Nucleus accumbens (tissue), 56 donors: ENCODE data around the gene TYMP.
"Not testable (repeated sequence)": the region's sequence is repeated elsewhere in the genome, so short reads cannot be mapped to it uniquely, and the experiment has no call there.

Experiments used
- DNase-seq, 56 donors: peaks; one replicate each; lab custom pipeline; 2025; lab: John Stamatoyannopoulos, UW

The TYMP gene

DNA sequence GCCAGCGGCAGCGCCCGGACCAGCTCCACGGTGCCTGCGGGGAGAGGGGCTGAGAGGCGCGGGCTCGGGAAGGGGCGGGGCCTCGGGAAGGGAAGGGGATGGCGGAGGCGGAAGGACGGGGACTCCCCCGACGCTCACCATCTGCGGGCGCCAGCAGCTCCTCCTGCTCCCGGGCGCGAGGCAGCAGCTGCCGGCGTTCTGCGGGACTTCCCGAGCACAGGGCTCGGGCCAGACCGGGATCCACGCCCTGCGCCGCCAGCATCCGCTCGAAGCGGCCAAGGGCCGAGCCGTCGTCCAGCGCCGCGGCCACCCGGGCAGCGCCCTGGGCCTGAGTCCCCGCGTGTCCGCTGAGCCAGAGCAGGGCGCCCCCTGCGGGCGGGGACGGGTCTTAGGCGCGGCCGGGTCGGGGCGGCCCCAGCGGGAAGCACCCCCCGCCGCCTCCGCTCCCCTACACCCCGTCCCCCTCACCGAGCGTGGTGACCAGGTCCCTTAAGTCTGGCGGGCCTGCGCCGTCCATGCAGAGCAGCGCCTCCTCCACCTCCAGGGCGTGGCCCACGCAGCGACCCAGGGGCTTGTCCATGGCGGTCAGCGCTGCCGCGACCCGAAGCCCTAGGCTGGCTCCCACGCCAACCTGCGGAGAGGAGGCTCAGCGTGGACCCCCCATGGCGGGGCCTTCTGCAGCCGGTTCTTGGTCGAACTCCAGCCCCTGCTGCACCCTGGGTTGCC, 3.5 kb downstream of the TYMP start:
- DNase-seq = peak in 38 of 56 donors; percentile 20 to 78 (median 65)

DNA sequence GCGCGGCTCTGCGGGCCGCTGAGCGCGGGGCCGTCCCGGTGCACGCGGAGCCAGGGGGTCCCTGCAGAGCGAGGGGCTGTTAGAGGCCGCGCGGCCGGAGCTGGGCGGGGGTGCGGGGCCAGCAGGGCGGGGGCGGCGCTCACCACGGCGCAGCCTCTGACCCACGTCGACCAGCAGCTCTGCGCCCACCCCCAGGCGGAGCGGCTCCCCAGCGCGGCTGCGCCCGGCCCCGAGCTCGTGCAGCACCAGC, 4.0 kb downstream of the TYMP start:
- peak in 16 of 56 donors; percentile 60 to 89 (median 68) for DNase-seq

DNA sequence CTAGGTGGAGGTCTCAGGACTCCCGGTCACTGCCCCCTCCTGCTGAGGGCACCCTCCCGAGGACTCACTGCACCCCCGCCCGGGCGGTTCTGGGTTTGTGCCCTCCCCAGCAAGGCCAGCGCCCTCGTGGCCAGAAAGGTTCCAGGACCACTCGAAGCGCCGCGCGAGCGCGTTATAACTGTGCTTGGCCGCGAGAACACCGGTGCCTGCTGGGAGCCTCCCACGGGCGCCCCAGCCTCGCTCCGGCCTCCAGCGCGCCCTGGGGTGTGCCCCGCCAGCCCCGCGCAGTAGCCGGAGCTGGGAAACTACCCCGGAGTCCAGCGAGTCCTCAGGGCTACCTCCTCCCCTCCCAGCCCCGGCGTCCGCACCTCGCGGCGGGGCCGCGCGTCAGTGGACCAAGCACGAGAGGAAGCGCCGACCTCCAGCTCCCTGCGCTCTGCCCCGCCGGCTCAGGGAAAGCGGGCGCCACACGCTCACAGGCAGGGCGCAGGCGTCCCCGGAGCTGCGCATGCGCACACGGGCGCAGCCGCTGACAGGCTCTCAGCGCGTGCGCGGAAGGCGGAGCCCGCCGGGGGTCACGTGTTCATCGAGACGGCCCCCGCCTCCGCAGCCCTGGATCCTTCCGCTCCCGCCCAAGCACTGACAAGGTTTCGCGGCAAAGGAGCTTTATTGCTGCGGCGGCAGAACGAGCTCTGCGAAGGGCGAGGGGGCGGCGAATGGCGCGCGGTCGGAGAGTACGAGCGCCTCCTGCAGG, 4.5 kb downstream of the TYMP start, which contains the start of gene SCO2:
Gene SCO2, minus strand, starts transcription at position 495 of the 754 bp plus-strand sequence. CDS start 1,187 bp downstream, outside the sequence.
- DNase-seq = peak; percentile 36 to 96 (median 89)

DNA sequence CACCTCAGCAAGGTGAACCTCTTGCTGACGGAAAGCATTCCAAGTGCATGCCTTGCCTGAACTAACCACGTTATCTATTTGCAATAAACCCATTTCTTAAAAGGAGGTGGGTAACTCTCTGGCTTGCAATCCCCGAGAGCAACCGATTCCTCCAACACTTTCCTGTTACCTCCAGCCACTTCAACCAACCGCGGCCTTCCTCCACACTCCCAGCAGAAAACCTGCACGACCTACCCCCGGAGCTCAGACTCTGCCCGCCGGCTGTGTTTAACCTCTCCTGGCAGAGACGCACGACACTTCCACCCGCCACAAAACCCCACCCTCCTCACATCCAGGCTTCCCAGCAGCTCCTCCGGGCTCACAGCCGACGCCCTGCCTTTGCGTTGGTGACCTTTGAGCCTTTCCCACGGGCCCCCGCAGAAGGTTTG, 5.1 kb downstream of the TYMP start:
- DNase-seq = no peak

DNA sequence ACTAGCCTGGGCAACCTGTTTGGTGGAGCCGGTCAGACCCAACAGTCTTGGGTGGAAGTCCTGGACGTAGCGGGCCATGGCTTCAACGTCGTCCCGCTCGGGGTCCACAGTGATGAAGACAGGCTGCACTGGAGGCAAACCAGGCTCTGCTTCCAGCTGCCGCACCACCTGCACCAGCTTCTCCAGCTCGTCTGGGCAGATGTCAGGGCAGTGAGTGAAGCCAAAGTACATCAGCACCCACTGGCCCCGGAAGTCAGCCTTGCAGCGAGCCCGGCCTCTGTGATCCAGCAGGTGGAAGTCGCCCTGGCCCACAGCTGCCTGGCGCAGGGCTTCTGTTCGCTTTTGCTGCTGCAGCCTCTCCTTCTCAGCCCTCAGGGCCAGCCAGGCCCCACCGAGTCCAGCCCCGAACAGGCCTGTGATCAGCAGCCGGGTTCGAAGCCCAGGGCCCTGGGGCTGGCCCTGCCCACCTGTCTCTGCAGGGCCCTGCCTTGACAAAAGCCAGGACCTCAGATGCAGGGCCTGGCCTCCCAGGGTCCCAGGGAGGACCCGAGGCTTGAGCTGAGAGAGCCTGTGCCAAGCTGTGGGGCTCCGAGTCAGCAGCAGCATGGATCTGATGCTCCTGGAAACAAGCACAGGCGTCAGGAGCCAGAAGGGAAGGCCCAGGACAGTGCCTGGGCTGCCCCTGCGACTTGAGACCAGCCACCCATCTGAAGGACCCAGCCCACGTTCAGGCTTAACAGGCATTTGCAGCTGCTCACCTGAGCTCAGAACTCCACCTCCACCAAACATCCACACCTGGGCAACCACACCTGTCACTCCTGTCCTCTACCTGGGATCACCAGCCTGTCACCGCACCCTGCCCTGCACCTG, 5.8 kb downstream of the TYMP start:
- DNase-seq = no peak

DNA sequence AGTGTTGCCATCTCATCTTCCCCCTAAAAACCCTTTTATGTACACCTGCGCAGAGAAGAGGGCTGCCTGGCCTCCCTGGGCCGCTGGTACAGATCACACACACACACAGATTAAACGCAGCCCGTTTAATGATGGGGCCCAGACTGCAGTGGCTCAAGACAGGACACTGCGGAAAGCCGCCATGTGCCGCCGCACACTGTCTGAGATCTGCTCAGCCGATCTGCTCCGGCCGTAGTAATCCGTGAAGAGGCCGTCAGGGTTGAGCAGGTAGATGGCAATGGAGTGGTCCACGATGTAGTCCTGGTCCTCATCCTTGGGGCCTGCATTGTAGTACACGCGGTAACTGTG, 6.4 kb downstream of the TYMP start:
- DNase-seq = no peak

DNA sequence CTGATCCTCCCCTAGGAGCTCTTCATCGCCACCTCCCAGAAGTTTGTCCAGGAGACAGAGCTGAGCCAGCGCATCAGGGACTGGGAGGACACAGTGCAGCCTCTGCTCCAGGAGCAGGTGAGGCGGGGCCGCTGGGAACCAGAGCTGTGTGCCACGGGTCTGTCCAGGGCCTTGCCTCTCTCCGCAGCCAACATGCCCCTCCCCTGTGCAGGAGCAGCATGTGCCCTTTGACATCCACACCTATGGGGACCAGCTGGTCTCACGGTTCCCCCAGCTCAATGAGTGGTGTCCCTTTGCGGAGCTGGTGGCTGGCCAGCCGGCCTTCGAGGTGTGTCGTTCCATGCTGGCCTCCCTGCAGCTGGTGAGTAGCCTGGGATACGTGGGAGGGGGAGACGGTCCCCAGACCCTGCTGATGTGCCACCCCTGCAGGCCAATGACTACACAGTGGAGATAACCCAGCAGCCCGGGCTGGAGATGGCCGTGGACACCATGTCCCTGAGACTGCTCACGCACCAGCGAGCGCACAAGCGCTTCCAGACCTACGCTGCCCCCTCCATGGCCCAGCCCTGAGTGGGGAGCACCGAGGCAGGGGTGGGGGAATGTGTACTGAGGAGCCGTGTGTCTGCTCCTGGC, 6.9 kb downstream of the TYMP start:
- no peak for DNase-seq

DNA sequence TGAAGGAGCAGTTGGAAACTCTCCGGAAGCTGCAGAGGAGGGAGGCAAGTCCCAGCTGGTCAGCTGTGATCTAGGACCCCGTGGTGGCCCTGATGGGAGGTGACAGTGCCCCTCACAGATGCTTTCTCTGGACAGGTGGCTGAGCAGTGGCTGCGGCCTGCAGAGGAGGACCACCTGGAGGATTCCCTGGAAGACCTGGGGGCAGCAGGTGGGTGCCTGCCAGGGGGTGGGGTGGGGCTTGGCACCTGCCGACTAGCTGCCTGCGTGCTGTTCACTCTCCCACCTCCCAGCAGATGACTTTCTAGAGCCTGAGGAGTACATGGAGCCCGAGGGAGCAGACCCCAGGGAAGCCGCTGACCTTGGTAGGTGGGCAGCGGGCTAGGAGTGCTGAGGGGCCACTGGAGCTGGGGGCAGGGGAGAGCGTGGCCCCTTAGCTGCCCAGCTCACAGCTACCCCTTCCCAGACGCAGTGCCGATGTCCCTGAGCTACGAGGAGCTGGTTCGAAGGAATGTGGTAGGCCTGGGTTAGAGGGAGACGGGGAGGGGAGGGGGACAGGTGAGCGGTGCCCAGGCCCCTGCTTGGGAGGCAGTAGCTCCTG, 7.5 kb downstream of the TYMP start:
- no peak for DNase-seq

DNA sequence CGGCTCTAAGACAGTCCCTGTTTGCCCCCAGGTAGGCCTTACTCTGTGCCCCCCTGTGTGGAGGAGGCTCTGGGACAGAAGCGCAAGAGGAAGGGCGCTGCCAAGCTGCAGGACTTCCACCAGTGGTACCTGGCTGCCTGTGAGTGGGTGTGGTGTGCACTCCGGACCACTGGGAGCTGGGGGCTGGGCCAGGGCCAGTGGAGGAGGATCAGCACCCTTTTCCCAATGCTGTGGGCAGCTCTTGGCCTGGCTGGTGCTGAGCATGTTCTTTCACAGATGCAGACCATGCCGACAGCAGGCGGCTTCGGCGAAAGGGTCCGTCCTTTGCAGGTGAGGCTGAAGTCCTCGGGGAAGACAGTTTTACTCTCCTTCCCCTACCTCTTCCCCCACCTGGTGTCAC, 8.1 kb downstream of the TYMP start:
- DNase-seq = no peak

DNA sequence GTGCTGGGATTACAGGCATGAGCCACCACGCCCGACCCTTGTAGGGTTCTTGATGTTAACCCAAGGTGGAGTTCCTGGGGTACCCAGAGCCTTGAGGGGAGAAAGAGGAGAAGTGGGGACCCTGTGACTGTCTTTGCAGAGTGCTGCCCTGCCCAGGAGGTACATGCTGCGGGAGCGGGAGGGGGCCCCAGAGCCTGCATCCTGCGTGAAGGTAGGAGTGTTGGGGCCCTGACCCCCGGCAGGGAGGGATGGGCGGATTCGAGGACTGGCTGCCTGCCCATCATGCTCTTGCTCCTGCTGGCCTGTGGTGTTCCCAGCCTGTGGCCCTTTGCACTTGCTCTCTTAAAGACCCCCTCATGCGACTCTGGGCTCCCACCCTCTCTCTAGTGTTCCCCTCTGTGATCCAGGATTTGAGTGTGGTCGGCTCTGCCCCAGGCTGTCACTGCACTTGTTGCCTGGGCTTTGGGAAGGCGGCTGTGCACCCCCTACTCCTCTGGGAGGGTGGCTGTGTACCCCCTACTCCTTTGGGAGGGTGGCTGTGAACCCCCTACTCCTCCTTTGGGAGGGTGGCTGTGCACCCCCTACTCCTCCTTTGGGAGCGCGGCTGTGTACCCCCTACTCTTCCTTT, 8.9 kb downstream of the TYMP start:
- DNase-seq = no peak

DNA sequence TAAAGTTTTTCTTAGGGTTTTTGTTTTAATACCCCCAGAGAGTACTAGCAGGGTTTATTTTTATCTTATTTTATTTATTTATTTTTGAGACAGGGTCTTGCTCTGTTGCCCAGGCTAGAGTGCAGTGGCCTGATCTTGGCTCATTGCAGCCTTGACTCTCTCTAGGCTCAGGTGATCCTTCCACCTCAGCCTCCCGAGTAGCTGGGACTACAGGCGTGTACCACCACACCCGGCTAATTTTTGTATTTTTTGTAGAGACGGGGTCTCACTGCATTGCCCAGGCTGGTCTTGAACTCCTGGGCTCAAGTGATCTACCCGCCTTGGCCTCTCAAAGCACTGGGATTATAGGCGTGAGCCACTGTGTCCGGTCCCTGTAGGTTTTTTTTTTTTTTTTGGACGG, 9.6 kb downstream of the TYMP start:
- not testable (repeated sequence) for DNase-seq

DNA sequence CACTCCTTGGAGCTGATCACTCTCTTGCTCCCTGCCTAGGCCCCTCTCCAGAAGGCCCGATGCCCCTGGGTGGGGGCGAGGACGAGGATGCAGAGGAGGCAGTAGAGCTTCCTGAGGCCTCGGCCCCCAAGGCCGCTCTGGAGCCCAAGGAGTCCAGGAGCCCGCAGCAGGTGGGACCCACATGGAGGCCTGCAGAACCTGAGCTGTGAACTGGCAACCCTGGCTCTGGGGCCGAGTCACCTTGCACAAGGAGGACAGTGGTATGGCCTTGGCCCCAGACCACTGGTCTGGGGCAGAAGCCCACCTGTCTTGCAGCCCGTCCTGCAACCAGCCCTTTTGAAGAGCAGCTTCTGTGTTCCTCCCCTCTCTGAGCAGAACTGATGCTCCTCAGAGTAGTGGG, 10.7 kb downstream of the TYMP start:
- DNase-seq = no peak

DNA sequence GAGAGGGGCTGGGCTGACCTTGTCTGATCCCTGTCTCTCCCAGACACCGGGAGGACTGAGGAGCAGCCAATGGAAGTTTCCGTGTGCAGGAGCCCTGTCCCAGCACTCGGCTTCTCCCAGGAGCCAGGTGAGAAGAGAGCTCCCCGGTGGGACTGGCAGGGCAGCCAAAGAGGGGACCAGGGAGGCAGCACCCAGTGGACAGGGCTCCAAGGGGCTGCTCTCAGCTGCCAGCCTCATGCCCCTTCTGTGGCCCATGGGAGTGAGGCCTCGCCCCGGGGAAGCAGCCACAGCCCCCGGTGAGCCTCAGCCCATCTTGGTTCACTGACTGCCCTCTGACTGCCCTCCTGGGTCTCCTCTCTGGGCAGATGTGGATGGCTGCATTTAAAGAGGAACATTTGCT, 11.2 kb downstream of the TYMP start:
- no peak for DNase-seq

DNA sequence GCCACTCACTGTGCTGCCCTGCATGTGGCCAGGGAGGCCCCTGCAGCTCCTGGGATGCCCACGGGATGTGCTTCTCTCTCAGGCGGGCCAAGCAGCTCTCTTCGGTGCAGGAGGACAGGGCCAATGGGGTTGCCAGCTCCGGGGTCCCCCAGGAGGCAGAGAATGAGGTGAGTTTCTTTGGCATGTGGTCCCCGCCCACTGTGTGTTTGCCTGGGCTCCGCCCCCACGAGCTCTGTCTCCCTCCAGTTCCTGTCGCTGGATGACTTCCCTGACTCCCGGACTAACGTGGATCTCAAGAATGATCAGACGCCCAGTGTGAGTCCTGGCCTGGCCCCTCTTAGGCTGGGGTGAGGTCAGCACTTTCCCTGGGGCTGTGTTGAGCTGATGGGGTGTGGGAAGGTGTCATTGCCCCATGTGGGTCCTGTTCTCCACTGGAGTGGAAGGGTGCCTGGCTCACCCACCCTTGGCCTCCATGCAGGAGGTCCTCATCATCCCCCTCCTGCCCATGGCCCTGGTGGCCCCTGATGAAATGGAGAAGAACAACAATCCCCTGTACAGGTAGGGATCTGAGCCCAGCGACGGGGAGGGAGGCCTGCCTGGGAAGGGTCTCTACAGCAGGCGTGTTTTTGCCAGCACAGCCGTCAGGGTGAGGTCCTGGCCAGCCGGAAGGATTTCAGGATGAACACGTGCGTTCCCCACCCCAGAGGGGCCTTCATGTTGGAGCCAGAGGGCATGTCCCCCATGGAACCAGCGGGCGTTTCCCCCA, 12.1 kb downstream of the TYMP start:
- no peak for DNase-seq

DNA sequence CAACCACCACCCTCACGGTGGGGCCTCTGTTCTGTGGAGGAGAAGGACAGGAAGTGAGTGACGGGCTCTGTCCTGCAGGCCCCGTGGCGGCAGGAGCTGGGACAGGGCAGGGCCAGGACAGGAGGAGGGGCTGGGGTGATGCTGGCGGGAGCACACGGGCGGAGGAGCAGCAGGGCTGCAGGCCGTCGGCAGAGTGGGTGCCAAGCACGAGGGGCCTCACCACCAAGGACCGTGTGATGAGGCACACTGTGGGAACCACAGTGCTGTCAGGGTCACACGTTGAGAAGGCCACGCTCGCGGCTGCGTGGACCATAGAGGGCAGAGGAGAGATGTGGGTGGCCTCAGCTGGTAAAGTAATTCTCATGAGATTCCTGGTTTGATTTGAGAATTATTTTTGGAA, 12.9 kb downstream of the TYMP start:
- DNase-seq = no peak

DNA sequence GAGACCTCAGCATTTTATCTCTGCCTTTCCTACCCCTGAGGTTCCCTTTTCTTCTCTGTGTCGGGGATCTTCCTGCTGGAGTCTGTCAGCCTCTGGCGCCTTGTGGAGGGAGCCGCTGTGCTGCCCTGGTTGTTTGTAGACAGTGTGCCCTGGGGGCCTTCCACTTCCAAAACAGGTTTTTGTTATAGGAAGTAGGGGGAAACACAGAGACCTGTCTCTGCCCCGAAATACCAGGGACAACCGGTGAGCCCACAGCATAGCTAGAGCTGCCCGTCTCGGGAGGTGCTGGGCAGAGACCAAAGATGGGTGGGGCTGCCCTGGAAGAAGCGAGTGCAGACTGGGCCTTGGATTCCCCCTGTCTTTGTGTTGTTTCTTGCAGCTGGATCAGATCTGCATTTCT, 13.7 kb downstream of the TYMP start:
- no peak for DNase-seq

DNA sequence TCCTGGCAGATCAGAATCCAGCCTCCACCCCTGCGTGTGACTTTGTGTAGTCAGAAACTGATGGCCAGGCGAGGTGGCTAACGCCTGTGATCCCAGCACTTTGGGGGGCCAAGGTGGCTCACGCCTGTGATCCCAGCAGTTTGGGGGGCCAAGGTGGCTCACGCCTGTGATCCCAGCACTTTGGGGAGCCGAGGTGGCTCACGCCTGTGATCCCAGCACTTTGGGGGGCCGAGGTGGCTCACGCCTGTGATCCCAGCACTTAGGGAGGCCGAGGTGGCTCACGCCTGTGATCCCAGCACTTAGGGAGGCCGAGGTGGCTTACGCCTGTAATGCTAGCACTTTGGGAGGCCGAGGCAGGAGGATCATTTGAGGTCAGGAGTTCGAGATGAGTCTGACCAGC, 16.6 kb downstream of the TYMP start:
- DNase-seq = no peak

DNA sequence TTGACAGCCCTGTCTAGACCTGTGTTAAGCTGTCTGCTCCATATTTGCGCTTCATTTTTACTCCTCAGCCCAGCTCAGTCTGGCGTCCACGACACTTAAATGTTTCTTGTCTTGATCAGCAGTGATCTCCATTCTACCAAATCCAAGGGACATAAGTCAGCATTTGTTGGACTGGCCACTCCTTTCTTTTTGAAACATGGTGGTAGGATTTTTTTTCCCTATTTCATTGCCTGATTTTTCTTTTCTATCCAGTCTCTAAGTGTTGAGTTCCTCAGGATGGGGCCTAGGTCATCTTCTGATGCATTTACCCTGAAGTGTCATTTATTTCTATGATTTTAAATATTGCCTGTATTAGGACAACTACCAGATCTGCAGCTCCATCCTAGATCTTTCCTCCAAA, 20.9 kb downstream of the TYMP start:
- DNase-seq = no peak
